HG03175 (cell line): ENCODE measurements around the gene CYP46A1.

ENCODE experiments used
- ATAC-seq: cut with Tn5 transposase; IDR thresholded peaks from one replicate; pipeline ENCODE4 v1.9.1; 2021; ENCODE audit warnings: mild to moderate bottlenecking, moderate library complexity; ENCODE audit not compliant: unreplicated experiment

The CYP46A1 gene

GRCh38 chr14:99727096-99727870 is 43.2 kb downstream of the CYP46A1 start:
- ATAC-seq = no peak

- ATAC-seq = no peak
Measured at GRCh38 chr14:99728231-99728920, 44.3 kb downstream of the CYP46A1 start.

GRCh38 chr14:99728981-99729451 is 44.9 kb downstream of the CYP46A1 start:
- ATAC-seq = no peak

- peak; percentile 70 for ATAC-seq
Measured at GRCh38 chr14:99729991-99730875, 46.1 kb downstream of the CYP46A1 start.

GRCh38 chr14:99730876-99731546 is 46.9 kb downstream of the CYP46A1 start:
- ATAC-seq = no peak

GRCh38 chr14:99731547-99732435 is 47.7 kb downstream of the CYP46A1 start:
- no peak for ATAC-seq

- no peak for ATAC-seq
Measured at GRCh38 chr14:99732436-99733210, 48.5 kb downstream of the CYP46A1 start.

- no peak for ATAC-seq
Measured at GRCh38 chr14:99733211-99733539, 49.1 kb downstream of the CYP46A1 start.

- no peak for ATAC-seq
Measured at GRCh38 chr14:99733540-99734405, 49.7 kb downstream of the CYP46A1 start.

- ATAC-seq = no peak
Measured at GRCh38 chr14:99734406-99735051, 50.4 kb downstream of the CYP46A1 start.

- ATAC-seq = no peak
Measured at GRCh38 chr14:99735189-99736135, 51.4 kb downstream of the CYP46A1 start.

GRCh38 chr14:99736603-99737371 is 52.7 kb downstream of the CYP46A1 start:
- ATAC-seq = no peak

- ATAC-seq = no peak
Measured at GRCh38 chr14:99737451-99737951, 53.4 kb downstream of the CYP46A1 start.

GRCh38 chr14:99737956-99738667 is 54.0 kb downstream of the CYP46A1 start:
- ATAC-seq = no peak

- ATAC-seq = no peak
Measured at GRCh38 chr14:99740411-99740810, 56.3 kb downstream of the CYP46A1 start.
